Stimulated activated CD8-positive, alpha-beta memory T cell treated with anti-CD3 and anti-CD28 coated beads, Interleukin-15, amount 100 ng/mL, for 24 hours (primary cell): ENCODE measurements around the gene HEXIM1.

Source experiments
- DNase-seq: peaks from one replicate; pipeline ENCODE4 v3.0.0-alpha.2; 2020; ENCODE audit warnings: low read depth

HEXIM1 gene

GRCh38 chr17:45148183-45149036, at the start of gene HEXIM1:
HEXIM1 (plus strand) TSS chr17:45148475; CDS start chr17:45149191, 716 bp downstream.
- DNase-seq: peak; percentile 96

GRCh38 chr17:45098869-45099616, 49.2 kb upstream of the HEXIM1 start:
- peak; percentile 30 for DNase-seq

GRCh38 chr17:45101546-45101882, 46.8 kb upstream of the HEXIM1 start:
- DNase-seq: no peak

- DNase-seq: no peak
These were observed 46.1 kb upstream of the HEXIM1 start for GRCh38 chr17:45101883-45102811.

- DNase-seq: no peak
These were observed 45.4 kb upstream of the HEXIM1 start for GRCh38 chr17:45102856-45103255.

- DNase-seq: no peak
These were observed 44.9 kb upstream of the HEXIM1 start for GRCh38 chr17:45103269-45103795.

- no peak for DNase-seq
These were observed 44.2 kb upstream of the HEXIM1 start for GRCh38 chr17:45104029-45104428.

- no peak for DNase-seq
These were observed 43.8 kb upstream of the HEXIM1 start for GRCh38 chr17:45104497-45104896.

GRCh38 chr17:45104907-45105624, 43.2 kb upstream of the HEXIM1 start:
- DNase-seq: no peak

GRCh38 chr17:45106096-45106495, 42.2 kb upstream of the HEXIM1 start:
- DNase-seq: no peak

- no peak for DNase-seq
These were observed 41.7 kb upstream of the HEXIM1 start for GRCh38 chr17:45106582-45106981.

- no peak for DNase-seq
These were observed 40.8 kb upstream of the HEXIM1 start for GRCh38 chr17:45107293-45108010.

- no peak for DNase-seq
These were observed 40.2 kb upstream of the HEXIM1 start for GRCh38 chr17:45108051-45108450.

- no peak for DNase-seq
These were observed 39.4 kb upstream of the HEXIM1 start for GRCh38 chr17:45108595-45109521.

- no peak for DNase-seq
These were observed 37.3 kb upstream of the HEXIM1 start for GRCh38 chr17:45110676-45111611.

GRCh38 chr17:45111850-45112249, 36.4 kb upstream of the HEXIM1 start:
- no peak for DNase-seq

GRCh38 chr17:45112559-45113423, 35.5 kb upstream of the HEXIM1 start:
- no peak for DNase-seq

- no peak for DNase-seq
These were observed 34.9 kb upstream of the HEXIM1 start for GRCh38 chr17:45113424-45113754.
